Measurements from ENCODE around the gene C13orf46.

The C13orf46 gene

GRCh38 chr13:113938246-113938645, 35.6 kb downstream of the C13orf46 start:
- no peak for DNase-seq (ENCODE audit: low read depth)

DNA sequence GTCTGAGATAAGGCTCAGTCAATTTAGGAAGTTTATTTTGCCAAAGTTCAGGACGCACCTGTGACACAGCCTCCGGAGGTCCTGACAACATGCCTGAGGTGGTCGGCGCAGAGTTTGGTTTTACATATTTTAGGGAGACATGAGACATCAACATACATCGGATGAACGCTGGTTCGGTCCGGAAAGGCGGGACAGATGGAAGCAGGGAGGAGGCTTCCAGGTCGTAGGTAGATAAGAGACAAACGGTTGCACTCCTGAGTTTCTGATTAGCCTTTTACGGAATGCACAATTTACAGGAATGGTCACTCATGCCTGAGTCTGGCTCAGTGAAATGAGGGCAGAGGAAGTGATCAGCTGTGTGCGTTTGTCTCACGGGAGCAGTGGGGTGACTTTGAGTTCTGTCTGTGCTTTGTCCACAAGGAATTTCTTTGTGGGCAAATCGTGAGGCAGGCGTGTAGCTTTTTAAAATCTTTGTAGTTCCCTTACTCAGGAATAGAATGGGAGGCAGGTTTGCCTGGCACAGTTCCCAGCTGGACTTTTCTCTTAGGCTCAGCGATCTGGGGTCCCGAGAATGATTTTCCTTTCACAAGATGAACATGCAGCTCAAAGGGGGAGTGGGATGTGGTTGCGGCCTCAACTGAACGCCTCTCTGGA, 36.2 kb downstream of the C13orf46 start:
- no peak for DNase-seq (ENCODE audit: low read depth)

- DNase-seq (ENCODE audit: low read depth) = no peak
Measured at GRCh38 chr13:113937073-113937472, 36.8 kb downstream of the C13orf46 start.

- DNase-seq (ENCODE audit: low read depth) = no peak
Measured at GRCh38 chr13:113936166-113936965, 37.5 kb downstream of the C13orf46 start.

- DNase-seq (ENCODE audit: low read depth) = no peak
Measured at GRCh38 chr13:113935001-113935844, 38.7 kb downstream of the C13orf46 start.

GRCh38 chr13:113934576-113934975, 39.3 kb downstream of the C13orf46 start:
- no peak for DNase-seq (ENCODE audit: low read depth)

DNA sequence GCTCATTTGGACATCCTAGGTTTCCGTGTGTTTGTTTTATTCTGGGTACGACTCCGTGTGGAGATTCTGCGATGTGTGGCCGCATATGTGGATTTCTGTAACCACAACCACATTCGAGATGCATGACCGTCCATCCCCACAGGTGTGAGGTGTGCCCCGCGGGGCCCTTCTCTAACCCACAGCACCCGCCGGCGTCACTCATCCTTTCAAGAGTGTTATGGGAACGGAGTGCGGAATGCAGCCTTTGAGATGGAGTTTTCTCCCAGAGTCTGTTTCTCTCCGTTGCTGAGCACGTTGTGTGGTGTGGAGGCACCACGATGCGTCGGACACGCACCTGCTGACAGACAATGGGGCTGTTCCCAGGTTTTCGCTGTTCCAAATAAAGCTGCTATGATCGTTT, 40.0 kb downstream of the C13orf46 start:
- DNase-seq (ENCODE audit: low read depth) = no peak

DNA sequence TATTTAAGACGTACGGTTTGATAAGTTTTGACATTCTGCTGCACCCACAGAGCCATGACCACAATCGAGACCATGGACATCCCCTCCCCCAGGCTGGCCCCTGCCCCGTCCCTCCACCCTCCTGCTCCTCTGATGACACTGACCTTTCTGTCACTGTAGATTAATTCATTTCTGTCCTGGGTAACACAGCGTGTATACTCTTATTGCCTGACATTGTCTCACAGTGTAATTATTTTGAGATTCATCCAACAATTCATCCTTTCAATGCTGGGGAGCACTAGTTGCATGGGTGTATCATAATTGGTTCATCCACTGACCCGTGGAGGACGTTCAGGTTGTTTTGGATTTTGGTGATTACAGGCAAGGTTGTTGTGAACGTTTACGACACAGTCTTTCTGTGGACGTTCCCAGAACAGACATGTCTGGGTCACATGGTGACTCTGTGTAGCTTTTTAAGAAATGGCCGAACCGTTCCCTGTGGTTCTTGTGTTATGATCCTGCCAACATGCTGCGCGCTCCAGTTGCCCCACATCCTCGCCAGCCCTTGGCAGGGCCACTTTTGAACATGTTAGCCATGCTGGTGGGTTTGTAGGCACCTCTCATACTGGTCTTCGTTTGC, 41.9 kb downstream of the C13orf46 start:
- DNase-seq (ENCODE audit: low read depth) = no peak

GRCh38 chr13:113930671-113931637, 42.9 kb downstream of the C13orf46 start:
- peak; percentile 21 for DNase-seq (ENCODE audit: low read depth)

DNA sequence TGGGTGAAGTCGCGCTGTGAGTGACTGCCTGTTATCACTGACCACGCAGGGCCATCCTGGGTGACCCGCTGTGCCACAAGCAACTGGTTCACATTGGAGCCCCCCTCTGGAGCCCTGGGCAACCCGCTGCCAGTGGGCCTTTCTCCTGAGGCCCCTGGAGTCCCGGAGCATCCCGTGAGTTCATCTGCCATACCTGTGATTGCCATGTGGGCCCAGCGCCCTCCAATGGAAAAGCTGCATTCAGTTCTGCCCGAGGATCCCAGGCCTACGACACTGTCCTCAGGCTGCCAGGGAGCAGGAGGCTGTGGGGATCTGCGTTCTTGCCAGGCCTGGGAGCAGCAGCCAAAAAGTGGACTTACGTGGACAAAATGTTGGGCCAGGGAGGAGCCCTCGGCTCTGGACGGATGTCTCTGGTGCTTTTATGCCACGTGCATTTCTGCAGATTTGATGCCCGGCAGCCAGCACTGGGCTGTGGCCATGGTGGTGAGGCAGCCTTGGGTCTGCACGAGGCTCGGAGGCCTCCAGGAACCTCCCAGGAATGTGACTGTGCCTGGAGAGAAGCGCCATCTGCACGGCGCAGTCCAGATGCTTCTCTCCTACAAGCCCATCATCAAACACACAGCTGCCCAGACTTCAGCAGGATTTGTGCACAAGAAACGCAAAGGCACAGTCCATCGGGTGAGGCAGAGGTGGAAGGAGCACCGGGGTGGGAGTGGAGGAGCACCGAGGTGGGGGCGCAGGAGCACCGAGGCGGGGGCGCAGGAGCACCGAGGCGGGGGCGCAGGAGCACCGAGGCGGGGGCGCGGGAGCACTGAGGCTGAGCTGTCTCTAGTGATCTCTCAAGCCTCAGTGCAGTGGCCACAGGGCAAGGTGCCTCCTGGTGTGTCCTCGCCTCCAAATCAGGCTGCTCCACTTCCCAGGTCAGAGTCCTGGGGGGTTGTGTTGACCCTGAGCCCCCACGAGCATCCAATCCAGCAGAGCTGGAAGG, 44.0 kb downstream of the C13orf46 start:
- no peak for DNase-seq (ENCODE audit: low read depth)

DNA sequence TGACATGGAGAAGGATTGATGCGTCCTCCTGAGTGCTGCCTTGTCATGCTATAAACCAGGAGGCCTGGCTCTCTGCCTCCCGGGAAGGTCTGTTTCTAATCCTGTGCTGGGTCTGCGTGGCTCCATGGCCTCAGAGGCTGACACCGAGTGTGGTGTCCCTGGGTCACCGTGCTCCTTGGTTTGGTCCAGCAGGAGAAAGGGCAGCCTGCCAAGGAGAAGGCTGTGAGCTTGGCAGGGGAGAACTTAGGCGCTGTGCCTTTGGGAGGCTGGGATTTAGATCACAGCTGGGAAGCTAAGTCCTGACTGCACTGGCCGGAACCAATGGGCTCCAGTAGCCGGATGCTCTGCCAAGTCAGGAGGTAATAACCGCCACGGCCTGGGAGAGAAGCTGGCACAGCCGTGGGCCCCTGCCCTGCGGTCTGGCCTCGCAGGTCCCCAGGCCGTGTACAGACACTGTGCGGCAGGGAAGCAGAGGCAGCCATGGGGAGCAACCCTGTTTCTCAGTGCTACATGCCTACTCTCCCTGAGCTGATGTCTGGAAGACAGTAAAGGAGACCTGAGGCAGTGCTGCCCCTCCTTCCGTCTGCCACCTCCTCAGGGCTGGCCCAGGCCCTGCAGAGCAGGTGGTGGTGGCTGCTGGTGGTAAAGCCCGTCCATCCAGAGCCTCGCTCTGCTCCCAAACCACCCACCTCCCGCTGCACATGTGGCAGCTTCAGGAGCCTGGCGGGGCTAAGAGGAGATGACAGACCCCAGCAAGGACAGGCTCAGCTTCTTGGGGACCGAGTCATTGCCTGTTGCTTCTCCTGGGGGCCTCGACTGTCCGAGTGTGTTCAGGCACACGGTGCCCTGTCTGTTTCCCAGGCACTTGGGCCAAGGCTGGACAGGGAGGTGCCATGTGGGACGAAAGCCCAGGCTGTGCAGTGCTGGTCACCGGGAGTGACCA, 44.9 kb downstream of the C13orf46 start:
- DNase-seq (ENCODE audit: low read depth) = no peak

DNA sequence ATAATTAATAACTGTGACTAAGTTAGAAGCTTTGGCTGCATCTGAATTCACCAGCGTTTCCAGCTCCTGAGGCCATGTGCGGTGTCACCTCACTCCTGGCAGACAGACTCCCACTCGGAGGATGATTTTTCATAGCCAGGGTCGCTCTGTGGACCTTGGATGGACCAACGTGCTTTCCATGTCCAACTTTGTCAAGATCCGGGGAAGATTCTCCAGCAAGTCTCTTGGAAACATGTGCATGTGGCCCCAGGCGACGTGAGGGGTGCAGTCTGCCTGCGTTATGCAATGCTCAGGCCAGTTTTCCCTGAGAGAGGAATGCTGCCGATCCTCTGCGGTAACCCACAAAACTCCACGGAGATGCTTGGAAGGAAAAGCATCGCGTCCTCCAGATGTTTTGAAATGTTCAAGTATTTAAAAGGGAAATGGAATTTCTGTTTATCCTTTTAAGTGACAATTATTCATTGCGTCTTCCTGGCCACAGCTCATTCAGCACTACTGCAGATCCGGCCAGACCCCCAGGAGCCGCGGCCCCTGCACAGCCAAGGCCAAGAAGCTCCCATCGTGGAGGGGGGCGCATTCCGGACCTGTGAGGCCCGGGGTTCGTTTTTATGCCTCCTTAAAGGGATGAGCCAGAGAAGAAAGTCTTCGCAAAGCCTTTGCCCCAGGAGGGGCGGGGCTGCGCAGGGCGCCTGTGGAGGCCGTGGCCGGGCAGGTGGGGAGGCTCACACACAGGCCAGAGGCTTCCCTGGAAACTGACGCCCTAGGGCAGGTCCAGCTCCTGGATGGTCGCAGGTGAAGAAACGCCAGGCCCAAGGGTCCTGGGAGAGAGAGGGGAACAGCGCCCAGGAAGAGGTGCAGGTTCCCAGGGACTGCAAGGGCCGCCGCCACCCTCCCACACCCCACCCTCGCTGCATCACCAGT, 46.0 kb downstream of the C13orf46 start:
- DNase-seq (ENCODE audit: low read depth) = no peak

DNA sequence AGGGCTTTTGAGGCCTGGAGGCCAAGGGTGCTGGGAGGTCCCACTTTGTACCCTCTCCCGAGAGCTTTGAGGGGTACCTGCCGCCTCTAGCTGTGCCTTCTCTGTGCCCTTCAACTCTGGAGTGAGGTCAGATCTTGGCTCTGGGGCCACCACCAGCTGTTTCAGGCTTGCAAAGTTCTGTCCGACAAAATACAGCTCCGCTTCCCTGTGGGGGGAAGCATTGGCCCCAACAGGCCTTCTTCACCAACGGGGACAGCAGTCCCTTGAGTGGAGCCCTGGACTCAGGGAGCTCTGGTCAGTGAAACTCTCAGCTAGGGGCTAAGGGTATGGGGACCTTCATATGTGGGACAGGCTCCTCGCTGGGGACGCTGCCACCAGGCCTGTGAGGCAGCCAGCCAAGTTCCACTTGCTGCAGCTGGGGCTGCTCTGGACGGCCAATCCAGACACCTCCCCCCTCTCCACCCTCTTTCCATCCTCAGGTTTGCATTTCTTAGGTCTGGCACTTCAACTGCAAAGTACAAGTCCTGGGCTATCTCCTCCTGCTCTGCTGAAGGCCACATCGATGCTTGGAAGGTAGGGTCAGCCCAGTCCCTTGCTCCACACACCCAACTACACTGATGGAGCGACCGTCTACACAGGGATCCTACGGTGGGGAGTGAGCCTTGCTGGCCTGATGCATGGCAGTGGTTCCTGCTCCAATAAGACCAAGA, 46.8 kb downstream of the C13orf46 start:
- no peak for DNase-seq (ENCODE audit: low read depth)

- DNase-seq (ENCODE audit: low read depth) = no peak
Measured at GRCh38 chr13:113926301-113926761, 47.5 kb downstream of the C13orf46 start.

DNA sequence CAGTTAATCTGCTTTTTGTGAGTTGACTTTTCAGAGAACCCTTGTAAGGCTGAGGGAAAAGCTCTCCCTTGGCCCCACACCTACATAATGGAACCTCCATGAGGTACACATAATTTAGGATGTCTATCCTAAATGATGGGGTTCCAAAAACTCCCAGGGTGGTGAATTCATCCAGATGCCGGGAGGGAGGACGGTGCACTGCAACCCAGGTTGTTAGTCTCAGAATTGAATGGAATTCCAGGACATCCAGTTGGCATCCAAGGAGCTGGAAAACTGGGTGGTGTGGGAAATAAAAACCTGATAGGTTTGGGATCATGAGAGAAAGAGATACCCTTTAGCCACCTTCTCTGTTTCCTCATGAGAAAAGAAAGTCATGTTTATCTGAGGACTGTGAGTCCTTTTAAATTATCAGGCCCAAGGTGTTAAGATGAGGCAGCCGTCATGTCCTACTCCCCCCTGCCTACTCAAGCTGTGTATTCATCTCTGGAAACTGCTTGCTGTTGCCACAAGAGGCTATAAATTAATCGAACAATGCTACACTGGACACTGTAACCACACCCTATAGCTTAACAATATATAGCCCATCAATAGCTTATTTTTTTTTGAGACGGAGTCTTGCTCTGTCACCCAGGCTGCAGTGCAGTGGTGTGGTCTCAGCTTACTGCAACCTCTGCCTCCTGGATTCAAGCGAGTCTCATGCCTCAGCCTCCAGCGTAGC, 49.5 kb downstream of the C13orf46 start:
- DNase-seq (ENCODE audit: low read depth) = no peak
